Ovary (tissue), 9 donors: Measurements from ENCODE around the gene PRTFDC1. TPM values are rescaled to one million over a fixed set of nuclear protein-coding genes. Genes with fewer than 3 reads are reported as not detected.

Experiments
- DNase-seq, 5 donors: peaks; one replicate each; pipeline ENCODE4 v3.0.0-alpha.2; 2019 to 2020
- H3K27ac ChIP-seq, 2 donors: fragments of 200-600 bp; one replicate each; pipeline versions ENCODE4 v1.5.1 to v1.8.0; 2019 to 2022
- H3K27me3 ChIP-seq: fragments of 200-600 bp; one replicate; pipeline ENCODE4 v1.8.0; 2022
- H3K36me3 ChIP-seq: fragments of 200-600 bp; sonication (generic); one replicate; pipeline ENCODE4 v1.5.1; 2019
- H3K4me1 ChIP-seq: one replicate; pipeline ENCODE4 v1.8.1; 2013; ENCODE audit warnings: mild to moderate bottlenecking, moderate library complexity; ENCODE audit not compliant: insufficient read depth
- H3K4me3 ChIP-seq: fragments of 200-600 bp; sonication (generic); one replicate; pipeline ENCODE4 v1.5.1; 2017
- H3K9me3 ChIP-seq, 2 donors: fragments of 200-600 bp in 1 of 2; sonication (generic) in 1 of 2; one replicate each; pipeline versions ENCODE4 v1.5.1 to v1.8.1; 2013 to 2019; ENCODE audit warnings: mild to moderate bottlenecking in 1 of 2, moderate library complexity in 1 of 2
- CTCF ChIP-seq, 3 donors: fragments of 450-650 bp in 2 of 3; fragments of 200-600 bp in 1 of 3; IDR thresholded peaks; one replicate each; pipeline versions ENCODE4 v1.5.1 to v1.8.0; 2016 to 2022; ENCODE audit warnings: antibody characterized with exemption in 3 of 3, mild to moderate bottlenecking in 1 of 3
- EP300 ChIP-seq: sonication (generic); formaldehyde crosslinking; IDR thresholded peaks from one replicate; pipeline ENCODE4 v1.6.1; 2017; ENCODE audit warnings: antibody characterized with exemption
- POLR2A ChIP-seq: fragments of 450-650 bp; IDR thresholded peaks from one replicate; pipeline ENCODE4 v1.6.1; 2017; ENCODE audit warnings: antibody characterized with exemption, mild to moderate bottlenecking, moderate library complexity
- WGBS, 3 donors: extraction: QIAGEN DNeasy Blood & Tissue Kit in 1 of 3; methylation state at CpG; one replicate each; pipeline versions ENCODE4 v1.1.5 to v1.1.7; 2013 to 2017; 5-methylcytosine and 5-hydroxymethylcytosine counted together
- intact Hi-C, 4 donors: fragments of 100-400 bp; cut with DNase I; formaldehyde crosslinking; loops; one replicate each; pipeline versions ENCODE4 v1.11.0 to v1.15.1; 2022 to 2023
- polyA plus RNA-seq, 2 donors: library from polyadenylated mRNA; stranded (reverse); fragments of 200-250 nt in 1 of 2; fragments of 350-450 nt in 1 of 2; fragmentation: Illumina TruSeq in 1 of 2; extraction: RNeasy Lipid Tissue Mini Kit (QIAGEN cat#74804) in 1 of 2; gene quantifications; one replicate each; pipeline ENCODE4 v1.2.3, GENCODE V29; 2013 to 2014
- total RNA-seq, 7 donors: library from RNA; depleted of rRNA in 2 of 7; stranded (reverse); fragments of >200 nt in 2 of 7; fragmentation: NEBNext Ultra II Directional in 3 of 7; extraction: Animal tissue kit (Norgen Biotek cat#: 25700) in 3 of 7; gene quantifications; one replicate each; pipeline versions ENCODE4 v1.1.0 to v1.2.4, GENCODE V29; 2016 to 2023
- donor health status: DM: no; HTN: no; CAD: no; lungs with moderate emphysema.
- donor health status: DM: no; HTN: no; CAD: no.
- donor health status: Bipolar disorder and iron deficiency.
- donor health status: DM: yes; HTN: yes; CAD: no.
- donor health status: DM: no; HTN: no; CAD: no.
- donor health status: DM: yes; HTN: yes; CAD: no.

PRTFDC1 gene
- total and polyA plus RNA-seq, 9 donors: 12.6 to 21.3 (median 14.7) TPM

GRCh38 chr10:24891823-24892222 lies 60.6 kb downstream of the PRTFDC1 start:
- H3K4me1 ChIP-seq: no peaks in the 10 kb centered on the region
- H3K4me3 ChIP-seq: no peak overlapping the region
- no peak overlapping the region for H3K27ac ChIP-seq
- TF ChIP-seq EP300 (no peak), POLR2A (no peak), CTCF (IDR thresholded peaks at IDR 0.05) (no peak)
- H3K27me3 ChIP-seq: no peaks in the 10 kb centered on the region
- intact Hi-C loops: no loop called here
- H3K36me3 ChIP-seq: no peaks in the 10 kb centered on the region
- no peaks in the 10 kb centered on the region for H3K9me3 ChIP-seq
- DNase-seq: no peak
- WGBS, 3 donors: 92 to 97% (median 96%) methylated on average over 1 of the region's 1 CpG

- Histone ChIP-seq H3K9me3 (no peaks in the 10 kb centered on the region), H3K4me3 (no peak overlapping the region), H3K4me1 (peaks cover under 1% of the 10 kb centered on the region), H3K27me3 (no peaks in the 10 kb centered on the region), H3K36me3 (no peaks in the 10 kb centered on the region), H3K27ac (no peak overlapping the region)
- no peak for TF ChIP-seq CTCF (IDR thresholded peaks at IDR 0.05)
- no peak for TF ChIP-seq EP300
- WGBS, 3 donors: 70 to 89% (median 75%) methylated on average over 1 of the region's 1 CpG
- intact Hi-C loops: no loop called here
- DNase-seq: no peak
Observed at GRCh38 chr10:24889639-24890038, 62.8 kb downstream of the PRTFDC1 start.

- Histone ChIP-seq H3K9me3 (no peaks in the 10 kb centered on the region), H3K27me3 (no peaks in the 10 kb centered on the region), H3K4me3 (no peak overlapping the region), H3K36me3 (no peaks in the 10 kb centered on the region), H3K27ac (no peak overlapping the region), H3K4me1 (peaks cover 4% of the 10 kb centered on the region)
- DNase-seq: no peak
- no peak for TF ChIP-seq CTCF (IDR thresholded peaks at IDR 0.05)
- no peak for TF ChIP-seq EP300
- no peak for TF ChIP-seq POLR2A
- WGBS, 3 donors: 93 to 98% (median 95%) methylated on average over 2 of the region's 2 CpGs
- intact Hi-C loops: no loop called here
Observed at GRCh38 chr10:24887855-24888231, 64.6 kb downstream of the PRTFDC1 start.

- peaks cover 5% of the 10 kb centered on the region for H3K4me1 ChIP-seq
- no peak overlapping the region for H3K27ac ChIP-seq
- 85 to 96% (median 86%) methylated on average over 5 of the region's 5 CpGs for WGBS, 3 donors
- H3K4me3 ChIP-seq: no peak overlapping the region
- intact Hi-C loops: no loop called here
- H3K36me3 ChIP-seq: no peaks in the 10 kb centered on the region
- no peak for TF ChIP-seq EP300
- no peak for TF ChIP-seq CTCF (IDR thresholded peaks at IDR 0.05)
- no peak for TF ChIP-seq POLR2A
- H3K27me3 ChIP-seq: no peaks in the 10 kb centered on the region
- no peak for DNase-seq
- H3K9me3 ChIP-seq: no peaks in the 10 kb centered on the region
Observed at GRCh38 chr10:24886290-24886680, 66.1 kb downstream of the PRTFDC1 start.
